Left hindlimb (tissue), 1 donor: ENCODE data around the gene MUC22.
"Not testable (repeated sequence)": the region's sequence is repeated elsewhere in the genome, so short reads cannot be mapped to it uniquely, and the experiment has no call there.

ENCODE experiments used
- DNase-seq: peaks from one replicate; pipeline ENCODE4 v3.0.0-alpha.2; 2018

Gene MUC22

DNA sequence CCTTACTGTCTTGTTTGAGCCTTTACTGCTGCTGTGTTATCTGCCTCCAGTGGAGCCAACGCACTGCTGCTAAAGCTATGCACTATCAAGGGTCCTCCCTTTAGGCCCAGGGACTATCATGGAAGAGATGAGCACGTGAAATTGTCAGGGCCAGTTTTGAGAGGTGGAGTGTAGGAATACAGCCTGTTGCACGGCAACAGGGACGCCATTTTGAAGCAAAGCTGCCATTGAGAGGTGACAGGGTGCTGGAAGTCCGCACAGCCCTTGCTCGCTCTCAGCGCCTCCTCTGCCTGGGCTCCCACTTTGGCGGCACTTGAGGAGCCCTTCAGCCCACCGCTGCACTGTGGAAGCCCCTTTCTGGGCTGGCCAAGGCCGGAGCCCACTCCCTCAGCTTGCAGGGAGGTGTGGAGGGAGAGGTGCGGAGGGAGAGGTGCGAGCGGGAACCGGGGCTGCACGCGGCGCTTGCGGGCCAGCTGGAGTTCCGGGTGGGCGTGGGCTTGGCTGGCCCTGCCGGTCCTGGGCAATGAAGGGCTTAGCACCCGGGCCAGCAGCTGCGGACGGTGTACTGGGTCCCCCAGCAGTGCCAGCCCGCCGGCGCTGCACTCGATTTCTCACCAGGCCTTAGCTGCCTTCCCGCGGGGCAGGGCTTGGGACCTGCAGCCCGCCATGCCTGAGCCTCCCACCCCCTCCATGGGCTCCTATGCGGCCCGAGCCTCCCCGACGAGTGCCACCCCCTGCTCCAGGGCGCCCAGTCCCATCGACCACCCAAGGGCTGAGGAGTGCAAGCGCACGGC is 10.0 kb upstream of the MUC22 start:
- not testable (repeated sequence) for DNase-seq

DNA sequence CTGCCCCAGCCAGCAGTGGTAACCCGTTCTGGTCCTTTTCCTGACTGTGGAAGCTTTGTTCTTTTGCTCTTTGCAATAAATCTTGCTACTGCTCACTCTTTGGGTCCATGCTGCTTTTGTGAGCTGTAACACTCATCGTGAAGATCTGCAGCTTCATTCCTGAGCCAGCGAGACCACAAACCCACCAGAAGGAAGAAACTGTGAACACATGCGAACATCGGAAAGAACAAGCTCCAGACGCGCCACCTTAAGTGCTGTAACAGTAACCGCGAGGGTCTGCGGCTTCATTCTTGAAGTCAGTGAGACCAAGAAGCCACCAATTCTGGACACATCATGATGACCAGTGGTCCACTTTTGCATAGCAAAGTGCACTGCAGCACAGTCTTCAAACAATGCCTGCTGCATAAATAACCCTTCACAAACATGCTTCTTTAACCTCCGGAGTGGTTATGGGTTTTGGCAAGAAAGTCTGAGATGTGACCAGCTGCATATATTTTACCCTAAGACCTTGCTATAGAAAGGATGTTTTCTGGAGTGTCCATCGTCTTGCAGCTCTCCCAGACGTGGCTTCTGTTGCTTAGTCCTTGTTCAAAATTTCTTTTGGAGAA is 8.9 kb upstream of the MUC22 start:
- no peak for DNase-seq

DNA sequence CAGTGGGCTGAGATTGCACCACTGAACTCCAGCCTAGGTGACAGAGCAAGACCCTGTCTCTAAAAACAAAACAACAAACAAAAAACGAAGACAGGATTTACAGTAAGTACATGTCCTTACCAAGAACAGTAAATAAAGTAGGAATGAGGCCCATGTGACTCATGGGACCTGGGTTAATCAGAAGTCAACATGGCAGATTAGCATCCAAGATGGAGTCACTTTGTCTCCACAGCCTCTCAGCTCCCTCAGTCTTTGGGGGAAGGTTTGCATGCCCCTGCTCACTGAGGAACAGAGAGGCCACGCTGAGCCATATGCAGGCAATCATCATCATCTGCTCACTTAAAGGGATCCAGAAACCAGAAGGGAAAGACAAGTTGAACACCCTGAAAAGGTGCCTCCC is 7.8 kb upstream of the MUC22 start:
- DNase-seq = no peak

DNA sequence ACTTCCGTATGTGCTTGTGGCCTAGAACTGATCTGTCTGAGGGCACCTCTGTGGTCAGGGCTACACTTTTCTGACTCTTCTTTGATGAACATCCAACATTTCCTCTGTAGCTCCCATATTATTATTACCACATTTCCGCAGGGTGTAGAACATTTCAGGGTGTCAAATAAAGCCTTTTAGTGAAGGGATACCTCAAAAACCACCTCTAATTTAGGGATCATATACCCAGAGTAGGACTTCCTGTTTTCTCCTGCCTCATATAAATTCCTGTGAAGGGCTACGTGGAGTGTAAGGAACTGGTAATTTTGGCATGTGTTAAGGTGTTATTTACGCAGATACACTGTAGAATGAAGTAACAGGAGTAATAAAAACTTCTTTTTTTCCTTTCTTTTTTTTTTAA is 5.5 kb upstream of the MUC22 start:
- no peak for DNase-seq

DNA sequence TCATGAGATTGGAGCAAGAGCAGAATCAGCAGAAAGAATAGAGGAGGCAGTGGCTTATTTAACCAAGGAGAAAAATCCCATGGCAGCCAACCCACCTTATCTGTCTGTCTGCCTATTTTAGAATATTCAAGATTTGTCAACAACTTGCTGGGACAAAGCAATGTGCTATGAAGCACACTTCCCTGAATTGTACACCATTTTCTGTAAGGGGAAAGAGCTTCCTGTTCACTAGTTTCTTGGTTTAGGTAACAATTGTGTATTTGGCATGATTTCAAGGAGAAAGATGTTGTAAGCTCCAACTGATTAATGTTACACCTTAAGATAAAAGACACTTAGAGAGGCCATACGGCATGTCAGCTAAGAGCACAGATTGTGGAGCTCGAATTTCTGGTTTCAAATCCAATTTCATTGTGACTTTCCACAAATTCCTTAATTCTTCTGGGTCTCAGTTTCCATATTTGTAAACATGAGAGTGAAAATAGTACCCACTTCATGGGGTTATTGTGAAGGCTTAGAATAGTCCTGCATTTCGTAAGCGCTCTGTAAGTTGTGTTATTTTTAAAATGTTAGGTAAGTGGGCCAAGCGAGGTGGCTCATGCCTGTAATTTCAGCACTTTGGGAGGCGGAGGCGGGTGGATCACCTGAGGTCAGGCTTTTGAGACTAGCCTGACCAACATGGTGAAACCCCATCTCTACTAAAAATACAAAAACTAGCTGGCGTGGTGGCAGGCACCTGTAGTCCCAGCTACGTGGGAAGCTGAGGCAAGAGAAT is 4.8 kb upstream of the MUC22 start:
- no peak for DNase-seq

DNA sequence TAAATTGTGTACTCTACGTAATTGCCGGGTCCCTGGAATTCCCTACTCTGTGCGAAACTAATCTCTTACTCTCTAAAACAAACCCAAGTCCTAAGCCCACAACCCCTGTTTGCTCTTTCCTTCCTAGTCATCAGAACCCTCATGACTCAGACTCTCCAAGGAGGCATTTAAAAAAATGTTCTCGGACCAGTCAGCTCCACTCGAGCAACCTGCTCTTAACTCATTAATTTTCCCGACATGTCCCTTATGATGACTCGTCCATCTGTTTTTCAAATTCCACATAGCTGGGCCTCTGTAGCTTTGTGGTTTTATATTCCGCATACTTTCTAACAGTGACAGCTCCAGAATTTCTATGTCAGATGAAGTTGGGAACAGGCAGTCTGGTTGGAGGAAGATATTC is 2.6 kb upstream of the MUC22 start:
- DNase-seq = no peak

DNA sequence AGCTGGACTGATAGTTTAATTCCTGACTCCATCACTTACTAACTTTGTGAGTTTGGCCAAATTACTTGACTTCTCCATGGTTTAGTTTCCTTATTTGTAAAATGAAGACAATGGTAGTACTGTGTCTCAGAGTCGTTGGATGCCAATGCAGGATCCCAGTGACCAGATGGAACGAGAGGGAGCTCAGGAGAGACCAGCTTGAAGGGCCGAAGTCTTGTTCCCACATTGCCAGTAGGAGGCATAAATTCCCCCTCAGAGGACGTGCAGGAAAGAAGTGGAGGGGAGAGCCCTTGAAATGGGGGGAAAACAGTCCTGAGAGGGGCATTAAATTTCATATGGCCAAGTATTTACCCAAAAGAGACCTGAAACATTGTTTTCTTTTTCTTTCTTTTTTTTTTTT is 2.1 kb upstream of the MUC22 start:
- no peak for DNase-seq

DNA sequence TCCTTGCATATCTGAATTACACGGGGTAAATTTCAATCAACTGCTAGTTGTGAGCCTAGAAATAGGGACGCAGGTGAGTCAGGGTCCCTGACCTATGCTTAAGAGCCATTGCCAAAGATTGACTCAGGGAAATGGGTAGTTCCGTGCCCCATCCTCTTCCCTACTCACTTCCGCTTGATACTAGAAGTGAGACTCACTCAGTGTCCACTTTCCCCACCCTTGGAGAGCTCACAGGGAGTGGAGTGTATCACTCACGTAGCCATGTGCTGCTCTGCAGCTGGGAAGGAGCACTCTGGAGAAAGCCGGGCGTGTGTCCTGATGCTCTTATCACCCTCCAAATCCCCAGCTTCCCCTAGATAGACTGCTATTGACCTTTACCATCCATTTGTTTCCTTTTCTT is 543 bp upstream of the MUC22 start:
- no peak for DNase-seq

DNA sequence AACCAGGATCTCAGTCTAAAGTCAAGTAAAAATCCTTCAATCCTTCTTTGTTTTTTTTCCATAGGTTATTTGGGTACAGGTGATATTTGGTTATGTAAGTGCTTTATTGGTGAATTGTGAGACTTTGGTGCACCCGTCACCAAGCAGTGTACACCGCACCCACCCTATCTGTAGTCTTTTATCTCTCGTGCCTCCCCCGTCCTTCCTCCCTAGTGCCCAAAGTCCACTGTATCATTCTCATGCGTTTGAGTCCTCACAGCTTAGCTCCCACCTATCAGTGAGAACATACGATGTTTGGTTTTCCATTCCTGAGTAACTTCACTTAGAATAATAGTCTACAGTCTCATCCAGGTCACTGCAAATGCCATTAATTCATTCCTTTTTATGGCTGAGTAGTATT is 879 bp downstream of the MUC22 start:
- DNase-seq = no peak

DNA sequence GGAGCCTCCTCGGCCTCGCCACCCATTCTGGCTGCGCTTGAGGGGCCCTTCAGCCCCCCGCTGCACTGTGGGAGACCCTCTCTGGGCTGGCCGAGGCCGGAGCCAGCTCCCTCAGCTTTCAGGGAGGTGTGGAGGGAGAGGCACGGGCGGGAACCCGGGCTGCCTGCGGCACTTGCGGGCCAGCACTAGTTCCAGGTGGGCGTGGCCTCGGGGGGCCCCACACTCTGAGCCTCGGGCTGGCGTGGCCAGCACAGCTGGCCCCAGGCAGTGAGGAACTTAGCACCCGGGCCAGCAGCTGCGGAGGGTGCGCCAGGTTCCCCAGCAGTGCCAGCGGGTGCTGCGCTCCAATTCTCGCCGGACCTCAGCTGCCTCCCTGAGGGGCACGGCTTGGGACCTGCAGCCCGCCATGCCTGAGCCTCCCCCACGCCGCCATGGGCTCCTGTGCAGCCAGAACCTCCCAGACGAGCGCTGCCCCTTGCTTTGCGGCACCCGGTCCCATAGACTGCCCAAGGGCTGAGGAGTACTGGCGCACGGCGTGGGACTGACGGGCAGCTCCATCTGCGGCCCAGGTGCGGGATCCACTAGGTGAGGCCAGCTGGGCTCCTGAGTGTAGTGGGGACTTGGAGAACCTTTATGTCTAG is 6.5 kb downstream of the MUC22 start:
- no peak for DNase-seq

DNA sequence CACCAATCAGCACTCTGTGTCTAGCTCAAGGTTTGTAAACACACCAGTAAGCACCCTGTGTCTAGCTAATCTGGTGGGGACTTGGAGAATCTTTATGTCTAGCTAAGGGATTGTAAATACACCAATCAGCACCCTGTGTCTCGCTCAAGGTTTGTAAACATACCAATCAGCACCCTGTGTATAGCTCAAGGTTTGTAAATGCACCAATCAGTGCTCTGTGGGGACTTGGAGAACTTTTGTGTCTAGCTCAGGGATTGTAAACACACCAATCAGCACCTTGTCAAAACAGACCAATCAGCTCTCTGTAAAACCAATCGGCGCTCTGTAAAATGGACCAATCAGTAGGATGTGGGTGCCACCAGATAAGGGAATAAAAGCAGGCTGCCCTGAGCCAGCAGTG is 7.2 kb downstream of the MUC22 start:
- not testable (repeated sequence) for DNase-seq

DNA sequence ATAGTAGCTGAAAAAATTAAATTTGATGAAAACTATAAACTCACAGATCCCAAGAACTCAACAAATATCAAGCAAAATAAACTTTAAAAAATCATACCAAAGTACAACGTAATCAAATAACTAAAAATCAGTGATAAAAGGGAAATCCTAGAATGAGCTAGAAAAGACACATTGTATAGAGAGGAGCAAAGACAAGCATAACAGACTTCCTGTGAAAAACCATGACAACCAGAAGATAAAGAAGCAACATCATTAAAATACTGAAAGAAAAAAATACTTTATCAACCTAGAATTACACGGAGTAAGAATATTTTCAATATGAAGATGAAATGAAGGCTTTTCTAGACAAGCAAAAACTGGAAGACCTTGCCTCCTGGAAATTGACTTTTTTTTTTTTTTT is 9.8 kb downstream of the MUC22 start:
- DNase-seq = no peak

DNA sequence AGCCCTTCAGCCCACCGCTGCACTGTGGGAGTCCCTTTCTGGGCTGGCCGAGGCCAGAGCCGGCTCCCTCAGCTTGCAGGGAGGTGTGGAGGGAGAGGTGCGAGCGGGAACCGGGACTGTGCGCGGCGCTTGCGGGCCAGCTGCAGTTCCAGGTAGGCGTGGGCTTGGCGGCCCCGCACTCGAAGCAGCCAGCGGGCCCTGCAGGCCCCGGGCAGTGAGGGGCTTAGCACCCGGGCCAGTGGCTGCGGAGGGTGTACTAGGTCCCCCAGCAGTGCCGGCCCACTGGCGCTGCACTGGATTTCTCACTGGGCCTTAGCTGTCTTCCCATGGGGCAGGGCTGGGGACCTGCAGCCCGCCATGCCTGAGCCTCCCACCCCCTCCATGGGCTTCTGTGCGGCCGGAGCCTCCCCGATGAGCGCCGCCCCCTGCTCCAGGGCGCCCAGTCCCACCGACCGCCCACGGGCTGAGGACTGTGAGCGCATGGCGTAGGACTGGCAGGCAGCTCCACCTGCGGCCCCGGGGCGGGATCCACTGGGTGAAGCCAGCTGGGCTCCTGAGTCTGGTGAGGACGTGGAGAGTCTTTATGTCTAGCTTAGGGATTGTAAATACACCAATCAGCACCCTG is 10.5 kb downstream of the MUC22 start:
- DNase-seq = not testable (repeated sequence)

DNA sequence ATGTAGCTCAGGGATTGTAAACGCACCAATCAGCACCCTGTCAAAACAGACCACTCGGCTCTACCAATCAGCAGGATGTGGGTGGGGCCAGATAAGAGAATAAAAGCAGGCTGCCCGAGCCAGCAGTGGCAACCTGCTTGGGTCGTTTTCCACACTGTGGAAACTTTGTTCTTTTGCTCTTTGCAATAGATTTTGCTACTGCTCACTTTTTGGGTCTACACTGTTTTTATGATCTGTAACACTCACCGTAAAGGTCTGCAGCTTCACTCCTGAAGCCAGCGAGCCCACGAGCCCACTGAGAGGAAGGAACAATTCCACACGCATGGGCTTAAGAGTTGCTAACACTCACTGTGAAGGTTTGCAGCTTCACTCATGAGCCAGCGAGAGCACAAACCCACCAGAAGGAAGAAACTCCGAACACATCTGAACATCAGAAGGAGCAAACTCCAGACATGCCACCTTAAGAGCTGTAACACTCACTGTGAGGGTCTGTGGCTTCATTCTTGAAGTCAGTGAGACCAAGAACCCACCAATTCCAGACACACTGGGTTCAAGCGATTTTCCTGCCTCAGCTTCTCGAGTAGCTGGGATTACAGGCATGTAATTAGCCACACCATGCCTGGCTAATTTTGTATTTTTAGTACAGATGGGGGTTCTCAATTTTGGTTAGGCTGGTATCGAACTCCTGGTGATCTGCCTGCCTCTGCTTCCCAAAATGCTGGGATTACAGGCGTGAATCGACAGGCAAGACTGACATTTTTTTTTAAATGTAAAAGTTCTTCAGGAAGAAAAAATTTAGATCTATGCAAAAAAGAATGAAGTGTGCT is 11.6 kb downstream of the MUC22 start:
- DNase-seq = not testable (repeated sequence)

DNA sequence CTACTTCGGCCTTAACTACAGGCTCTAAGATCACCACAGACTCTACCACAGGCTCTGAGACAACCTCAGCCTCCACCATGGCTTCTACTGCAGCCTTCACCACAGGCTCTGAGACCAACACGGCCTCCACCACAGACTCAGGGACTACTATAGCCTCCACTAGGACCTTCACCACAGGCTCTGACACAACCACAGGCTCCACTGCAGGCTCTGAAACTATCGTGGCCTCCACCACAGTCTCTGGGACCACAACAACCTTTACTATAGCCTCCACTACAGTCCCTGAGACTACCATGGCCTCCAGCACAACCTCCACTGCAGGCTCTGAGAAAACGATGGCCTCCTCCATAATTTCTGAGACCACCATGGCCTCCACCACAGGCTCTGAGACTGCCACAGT is 15.3 kb downstream of the MUC22 start:
- no peak for DNase-seq

DNA sequence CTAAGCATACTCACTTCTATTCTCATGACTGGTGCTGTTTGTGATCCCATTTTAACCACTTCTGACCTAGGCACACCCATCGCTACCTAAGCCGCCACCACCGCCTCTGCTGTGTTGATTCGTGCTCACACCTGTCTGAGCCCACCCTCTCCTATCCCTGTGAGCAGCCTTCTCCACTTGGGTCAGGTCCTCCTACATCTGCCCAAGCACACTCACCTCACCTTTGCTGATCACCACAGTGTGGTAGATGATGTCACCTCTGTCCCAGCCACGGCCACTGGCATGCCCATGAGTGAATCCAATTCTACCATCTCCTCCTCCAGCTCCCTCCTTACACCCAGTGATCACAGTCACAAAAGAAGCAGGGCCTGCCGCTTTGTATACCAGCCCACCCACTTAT is 20.8 kb downstream of the MUC22 start:
- no peak for DNase-seq

DNA sequence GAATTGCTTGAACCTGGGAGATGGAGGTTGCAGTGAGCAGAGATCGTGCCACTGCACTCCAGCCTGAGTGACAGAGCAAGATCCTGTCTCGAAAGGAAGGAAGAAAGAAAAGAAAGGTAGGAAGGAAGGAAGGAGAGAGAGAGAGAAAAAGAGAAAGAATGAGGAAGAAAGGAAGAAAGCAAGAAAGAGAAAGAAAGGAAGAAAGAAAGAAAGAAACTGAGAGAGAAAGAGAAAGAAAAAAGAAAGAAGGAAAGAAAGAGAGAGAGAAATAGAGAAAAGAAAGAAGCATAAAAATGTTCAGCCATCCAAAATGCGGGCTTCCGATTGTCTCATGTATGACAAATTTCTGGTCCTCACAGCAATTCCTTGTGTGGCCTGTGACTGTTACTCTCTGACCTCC is 22.8 kb downstream of the MUC22 start:
- no peak for DNase-seq

DNA sequence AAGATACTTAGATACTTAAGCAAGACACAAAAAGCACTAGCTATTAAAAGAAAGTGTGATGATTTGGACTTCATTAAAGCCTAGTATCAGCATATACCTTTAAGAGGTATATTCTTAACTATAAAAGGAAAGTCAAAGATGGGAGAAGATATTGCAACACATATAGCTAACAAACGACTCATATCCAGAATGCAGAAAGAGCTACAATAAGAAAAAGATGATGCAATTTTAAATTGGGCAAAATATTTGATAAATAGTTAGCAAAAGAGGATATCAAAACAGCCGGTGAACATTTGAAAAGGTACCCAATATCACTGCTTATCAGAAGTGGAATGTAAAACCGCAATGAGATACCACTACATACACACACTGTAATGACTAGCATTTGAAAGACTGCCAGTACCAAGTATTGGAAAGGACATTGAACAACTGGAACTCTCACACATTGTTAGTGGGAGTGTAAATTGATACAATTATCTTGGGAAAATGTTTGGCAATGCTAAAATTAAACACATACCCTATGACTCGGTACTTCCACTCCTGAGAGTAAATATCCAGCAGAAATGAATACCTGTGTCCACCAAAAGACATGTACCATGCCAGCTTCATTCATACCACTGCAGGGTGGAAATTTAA is 25.7 kb downstream of the MUC22 start:
- no peak for DNase-seq

DNA sequence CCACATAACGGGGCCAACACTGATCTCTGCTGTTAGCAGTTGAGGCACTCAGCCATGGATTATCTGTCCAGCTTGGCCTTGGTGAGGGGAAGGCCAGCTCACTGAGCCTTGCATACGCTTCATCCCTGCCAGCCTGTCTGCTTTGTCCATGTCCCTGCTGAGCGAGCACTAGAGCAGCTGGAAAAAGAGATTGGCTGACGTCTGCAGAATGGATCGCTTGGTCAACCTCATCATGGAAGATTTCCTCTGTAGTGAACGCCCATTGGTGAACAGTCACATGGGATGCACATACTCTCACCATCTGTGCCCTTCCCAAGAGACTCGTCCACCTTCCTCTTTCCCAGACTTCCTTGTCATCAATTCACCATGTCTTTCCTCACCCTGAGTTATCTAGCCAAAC is 26.9 kb downstream of the MUC22 start:
- no peak for DNase-seq

DNA sequence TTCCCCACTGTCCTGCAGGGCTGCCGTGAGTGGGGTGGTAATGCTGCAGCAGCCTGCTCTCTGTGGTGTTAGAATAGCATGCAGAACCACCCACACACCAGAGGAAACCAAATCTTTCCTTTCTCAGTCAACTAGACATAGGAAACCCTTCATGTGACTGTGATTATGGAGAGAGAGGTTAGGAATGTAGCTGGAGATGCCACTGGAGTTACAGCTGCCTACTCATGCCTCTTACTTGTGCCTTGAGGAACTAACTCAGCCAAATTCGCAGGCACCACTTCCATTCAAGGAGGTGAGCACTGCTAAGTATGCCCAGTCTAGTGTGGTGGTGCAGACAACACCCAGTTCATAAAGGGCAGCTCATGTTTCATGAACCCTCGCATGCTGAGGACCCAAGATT is 27.4 kb downstream of the MUC22 start:
- DNase-seq = no peak

DNA sequence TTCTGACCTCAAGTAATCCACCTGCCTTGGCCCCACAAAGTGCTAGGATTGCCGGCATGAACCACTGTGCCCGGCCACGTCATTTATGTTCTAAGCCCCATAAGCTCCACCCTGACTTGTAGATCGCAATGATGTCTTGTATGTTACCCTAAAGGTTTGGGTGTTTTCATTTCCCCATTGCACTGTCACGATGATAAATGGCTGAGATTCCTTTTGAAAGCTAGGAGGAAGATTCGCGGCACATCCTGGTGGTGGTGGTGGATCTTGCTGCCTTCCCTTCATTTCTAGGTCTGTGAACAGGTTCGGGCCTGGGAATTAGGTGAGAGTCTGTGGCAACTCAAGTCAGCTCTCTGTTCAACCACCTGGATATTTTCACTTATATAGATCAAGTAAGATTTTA is 28.3 kb downstream of the MUC22 start:
- no peak for DNase-seq

DNA sequence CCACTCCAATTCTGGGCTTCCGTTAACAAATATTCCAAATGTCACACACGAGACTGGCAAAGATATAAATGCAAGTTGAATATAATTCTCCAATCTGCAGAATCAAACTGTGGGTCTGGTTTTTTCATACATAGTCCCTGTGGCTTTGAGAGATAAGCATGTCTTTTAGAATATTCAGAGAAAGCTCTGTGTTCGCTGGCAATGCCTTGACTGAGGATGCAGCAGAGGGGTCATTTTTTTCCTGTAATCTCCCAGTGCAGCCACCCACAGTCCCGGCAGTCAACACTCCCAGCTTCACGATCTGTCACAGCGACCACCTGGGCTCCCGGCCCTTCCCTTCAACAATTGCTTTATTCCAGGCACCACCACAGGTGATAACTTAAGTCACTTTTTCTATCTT is 30.5 kb downstream of the MUC22 start:
- DNase-seq = no peak
